ENCODE data around the gene TFAP2E.

The TFAP2E gene

GRCh38 chr1:35592991-35593769 lies 20.1 kb downstream of the TFAP2E start:
- Histone ChIP-seq H3K9me3 (ENCODE audit: low read length) (no peaks in the 10 kb centered on the region), H3K9ac (ENCODE audit: low read length) (no peak overlapping the region), H3K27ac (ENCODE audit: low read depth, low read length) (no peak overlapping the region), H3K4me1 (ENCODE audit: insufficient read depth, low read length) (no peaks in the 10 kb centered on the region), H3K27me3 (ENCODE audit: control insufficient read depth in 1 of 2, insufficient read depth in 2 of 2, low read length in 2 of 2) (no peaks in the 10 kb centered on the region), H3K4me3 (ENCODE audit: low read depth in 1 of 2, low read length in 2 of 2) (no peak overlapping the region), H3K36me3 (ENCODE audit: insufficient read depth, low read length) (no peaks in the 10 kb centered on the region)

- H3K9ac ChIP-seq (ENCODE audit: low read length), result no peak overlapping the region
- H3K9me3 ChIP-seq (ENCODE audit: low read length), result no peaks in the 10 kb centered on the region
- no peak overlapping the region for H3K4me3 ChIP-seq (ENCODE audit: low read depth in 1 of 2, low read length in 2 of 2)
- no peaks in the 10 kb centered on the region for H3K27me3 ChIP-seq (ENCODE audit: control insufficient read depth in 1 of 2, insufficient read depth in 2 of 2, low read length in 2 of 2)
- H3K36me3 ChIP-seq (ENCODE audit: insufficient read depth, low read length), result peaks cover under 1% of the 10 kb centered on the region
- H3K27ac ChIP-seq (ENCODE audit: low read depth, low read length), result no peak overlapping the region
- no peaks in the 10 kb centered on the region for H3K4me1 ChIP-seq (ENCODE audit: insufficient read depth, low read length)
Observed at GRCh38 chr1:35594005-35594760, 21.1 kb downstream of the TFAP2E start.

GRCh38 chr1:35595684-35596083 lies 22.6 kb downstream of the TFAP2E start:
- Histone ChIP-seq H3K27ac (ENCODE audit: low read depth, low read length) (no peak overlapping the region), H3K27me3 (ENCODE audit: control insufficient read depth in 1 of 2, insufficient read depth in 2 of 2, low read length in 2 of 2) (no peaks in the 10 kb centered on the region), H3K9ac (ENCODE audit: low read length) (no peak overlapping the region), H3K9me3 (ENCODE audit: low read length) (no peaks in the 10 kb centered on the region), H3K4me1 (ENCODE audit: insufficient read depth, low read length) (no peaks in the 10 kb centered on the region), H3K4me3 (ENCODE audit: low read depth in 1 of 2, low read length in 2 of 2) (no peak overlapping the region), H3K36me3 (ENCODE audit: insufficient read depth, low read length) (peaks cover 5% of the 10 kb centered on the region)

GRCh38 chr1:35597870-35598269 lies 24.8 kb downstream of the TFAP2E start:
- no peak overlapping the region for H3K4me3 ChIP-seq (ENCODE audit: low read depth in 1 of 2, low read length in 2 of 2)
- H3K9me3 ChIP-seq (ENCODE audit: low read length), result no peaks in the 10 kb centered on the region
- no peak overlapping the region for H3K27ac ChIP-seq (ENCODE audit: low read depth, low read length)
- H3K4me1 ChIP-seq (ENCODE audit: insufficient read depth, low read length), result no peaks in the 10 kb centered on the region
- H3K27me3 ChIP-seq (ENCODE audit: control insufficient read depth in 1 of 2, insufficient read depth in 2 of 2, low read length in 2 of 2), result no peaks in the 10 kb centered on the region
- peaks cover 16% of the 10 kb centered on the region for H3K36me3 ChIP-seq (ENCODE audit: insufficient read depth, low read length)
- H3K9ac ChIP-seq (ENCODE audit: low read length), result no peak overlapping the region

- Histone ChIP-seq H3K9ac (ENCODE audit: low read length) (no peak overlapping the region), H3K27me3 (ENCODE audit: control insufficient read depth in 1 of 2, insufficient read depth in 2 of 2, low read length in 2 of 2) (no peaks in the 10 kb centered on the region), H3K4me1 (ENCODE audit: insufficient read depth, low read length) (no peaks in the 10 kb centered on the region), H3K4me3 (ENCODE audit: low read depth in 1 of 2, low read length in 2 of 2) (no peak overlapping the region), H3K36me3 (ENCODE audit: insufficient read depth, low read length) (peaks cover 26% of the 10 kb centered on the region), H3K27ac (ENCODE audit: low read depth, low read length) (no peak overlapping the region), H3K9me3 (ENCODE audit: low read length) (no peaks in the 10 kb centered on the region)
Observed at GRCh38 chr1:35598895-35599294, 25.8 kb downstream of the TFAP2E start.

- Histone ChIP-seq H3K27me3 (ENCODE audit: control insufficient read depth in 1 of 2, insufficient read depth in 2 of 2, low read length in 2 of 2) (no peaks in the 10 kb centered on the region), H3K4me3 (ENCODE audit: low read depth in 1 of 2, low read length in 2 of 2) (no peak overlapping the region), H3K9ac (ENCODE audit: low read length) (no peak overlapping the region), H3K27ac (ENCODE audit: low read depth, low read length) (no peak overlapping the region), H3K9me3 (ENCODE audit: low read length) (no peaks in the 10 kb centered on the region), H3K4me1 (ENCODE audit: insufficient read depth, low read length) (no peaks in the 10 kb centered on the region), H3K36me3 (ENCODE audit: insufficient read depth, low read length) (peaks cover 31% of the 10 kb centered on the region)
Observed at GRCh38 chr1:35599411-35599810, 26.3 kb downstream of the TFAP2E start.

- no peak overlapping the region for H3K4me3 ChIP-seq (ENCODE audit: low read depth in 1 of 2, low read length in 2 of 2)
- no peaks in the 10 kb centered on the region for H3K9me3 ChIP-seq (ENCODE audit: low read length)
- no peaks in the 10 kb centered on the region for H3K4me1 ChIP-seq (ENCODE audit: insufficient read depth, low read length)
- H3K36me3 ChIP-seq (ENCODE audit: insufficient read depth, low read length), result peaks cover 43% of the 10 kb centered on the region
- H3K9ac ChIP-seq (ENCODE audit: low read length), result no peak overlapping the region
- H3K27me3 ChIP-seq (ENCODE audit: control insufficient read depth in 1 of 2, insufficient read depth in 2 of 2, low read length in 2 of 2), result no peaks in the 10 kb centered on the region
- H3K27ac ChIP-seq (ENCODE audit: low read depth, low read length), result no peak overlapping the region
Observed at GRCh38 chr1:35600593-35600992, 27.5 kb downstream of the TFAP2E start.

- Histone ChIP-seq H3K4me3 (ENCODE audit: low read depth in 1 of 2, low read length in 2 of 2) (no peak overlapping the region), H3K27me3 (ENCODE audit: control insufficient read depth in 1 of 2, insufficient read depth in 2 of 2, low read length in 2 of 2) (no peaks in the 10 kb centered on the region), H3K36me3 (ENCODE audit: insufficient read depth, low read length) (peaks cover 61% of the 10 kb centered on the region), H3K9ac (ENCODE audit: low read length) (no peak overlapping the region), H3K4me1 (ENCODE audit: insufficient read depth, low read length) (no peaks in the 10 kb centered on the region), H3K27ac (ENCODE audit: low read depth, low read length) (no peak overlapping the region), H3K9me3 (ENCODE audit: low read length) (no peaks in the 10 kb centered on the region)
Observed at GRCh38 chr1:35603468-35603867, 30.4 kb downstream of the TFAP2E start.

- no peaks in the 10 kb centered on the region for H3K27me3 ChIP-seq (ENCODE audit: control insufficient read depth in 1 of 2, insufficient read depth in 2 of 2, low read length in 2 of 2)
- H3K9ac ChIP-seq (ENCODE audit: low read length), result no peak overlapping the region
- H3K9me3 ChIP-seq (ENCODE audit: low read length), result no peaks in the 10 kb centered on the region
- no peak overlapping the region for H3K4me3 ChIP-seq (ENCODE audit: low read depth in 1 of 2, low read length in 2 of 2)
- no peak overlapping the region for H3K27ac ChIP-seq (ENCODE audit: low read depth, low read length)
- no peaks in the 10 kb centered on the region for H3K4me1 ChIP-seq (ENCODE audit: insufficient read depth, low read length)
- peaks cover 66% of the 10 kb centered on the region for H3K36me3 ChIP-seq (ENCODE audit: insufficient read depth, low read length)
Observed at GRCh38 chr1:35603941-35604340, 30.8 kb downstream of the TFAP2E start.

GRCh38 chr1:35605071-35605866 lies 32.2 kb downstream of the TFAP2E start:
- Histone ChIP-seq H3K36me3 (ENCODE audit: insufficient read depth, low read length) (peaks cover 67% of the 10 kb centered on the region), H3K4me3 (ENCODE audit: low read depth in 1 of 2, low read length in 2 of 2) (no peak overlapping the region), H3K9me3 (ENCODE audit: low read length) (no peaks in the 10 kb centered on the region), H3K27me3 (ENCODE audit: control insufficient read depth in 1 of 2, insufficient read depth in 2 of 2, low read length in 2 of 2) (no peaks in the 10 kb centered on the region), H3K27ac (ENCODE audit: low read depth, low read length) (no peak overlapping the region), H3K4me1 (ENCODE audit: insufficient read depth, low read length) (no peaks in the 10 kb centered on the region), H3K9ac (ENCODE audit: low read length) (no peak overlapping the region)

GRCh38 chr1:35605867-35606182 lies 32.7 kb downstream of the TFAP2E start:
- Histone ChIP-seq H3K27me3 (ENCODE audit: control insufficient read depth in 1 of 2, insufficient read depth in 2 of 2, low read length in 2 of 2) (no peaks in the 10 kb centered on the region), H3K9me3 (ENCODE audit: low read length) (no peaks in the 10 kb centered on the region), H3K9ac (ENCODE audit: low read length) (no peak overlapping the region), H3K27ac (ENCODE audit: low read depth, low read length) (no peak overlapping the region), H3K4me3 (ENCODE audit: low read depth in 1 of 2, low read length in 2 of 2) (no peak overlapping the region), H3K4me1 (ENCODE audit: insufficient read depth, low read length) (no peaks in the 10 kb centered on the region), H3K36me3 (ENCODE audit: insufficient read depth, low read length) (peaks cover 67% of the 10 kb centered on the region)

All from muscle layer of colon (tissue), 2 donors.